Prostate gland (tissue), 2 donors: Measurements from ENCODE around the gene NRXN3.
"Not testable (repeated sequence)": the region's sequence is repeated elsewhere in the genome, so short reads cannot be mapped to it uniquely, and the experiment has no call there.

Experiments
- CTCF ChIP-seq, 4 experiments: fragments of 200-600 bp in 2 of 4; fragments of 450-650 bp in 2 of 4; sonication (generic) in 2 of 4; IDR thresholded peaks; 1 replicate in 3 of 4; 2 replicates in 1 of 4; pipeline ENCODE4 v1.5.1; 2016 to 2019; ENCODE audit warnings: antibody characterized with exemption in 4 of 4, mild to moderate bottlenecking in 2 of 4, moderate library complexity in 2 of 4
- POLR2AphosphoS5 ChIP-seq: sonication (generic); formaldehyde crosslinking; IDR thresholded peaks from one replicate; pipeline ENCODE4 v1.6.1; 2017; ENCODE audit warnings: antibody characterized with exemption

- not testable (repeated sequence) for TF ChIP-seq CTCF (IDR thresholded peaks at IDR 0.05); POLR2AphosphoS5
Measured at GRCh38 chr14:78573736-78574135, 403.6 kb downstream of the NRXN3 start.
